Peyer's patch (tissue), 4 donors: ENCODE measurements around the gene OARD1. TPM values are rescaled to one million over a fixed set of nuclear protein-coding genes. Genes with fewer than 3 reads are reported as not detected.

Experiments used
- DNase-seq, 3 donors: peaks; one replicate each; pipeline ENCODE4 v3.0.0-alpha.2; 2017 to 2019
- H3K27ac ChIP-seq, 4 donors: fragments of 200-600 bp; sonication (generic); one replicate each; pipeline ENCODE4 v1.5.1; 2016 to 2019
- H3K27me3 ChIP-seq, 2 donors: fragments of 200-600 bp; sonication (generic); one replicate each; pipeline ENCODE4 v1.5.1; 2019
- H3K36me3 ChIP-seq, 3 donors: fragments of 200-600 bp; sonication (generic); one replicate each; pipeline ENCODE4 v1.5.1; 2016 to 2019
- H3K4me1 ChIP-seq, 4 donors: fragments of 200-600 bp; sonication (generic); one replicate each; pipeline ENCODE4 v1.5.1; 2016 to 2019
- H3K4me3 ChIP-seq, 4 donors: fragments of 200-600 bp; sonication (generic); 1 replicate in 3 of 4; 2 replicates in 1 of 4; pipeline ENCODE4 v1.5.1; 2016 to 2019; ENCODE audit warnings: mild to moderate bottlenecking in 1 of 4
- H3K9me3 ChIP-seq, 4 donors: fragments of 200-600 bp; sonication (generic); one replicate each; pipeline ENCODE4 v1.5.1; 2016 to 2019; ENCODE audit warnings: mild to moderate bottlenecking in 1 of 4
- POLR2A ChIP-seq, 2 donors: fragments of 450-650 bp; IDR thresholded peaks; one replicate each; pipeline ENCODE4 v1.5.1; 2017; ENCODE audit warnings: antibody characterized with exemption in 2 of 2, mild to moderate bottlenecking in 2 of 2, moderate library complexity in 2 of 2
- total RNA-seq, 4 donors: library from RNA; depleted of rRNA; stranded (reverse); fragments of >200 nt; gene quantifications; one replicate each; pipeline ENCODE4 v1.1.0, GENCODE V29; 2016
- TF ChIP-seq, protein P1 (sequence below), 6 experiments: fragments of 450-650 bp in 4 of 6; fragments of 200-600 bp in 2 of 6; sonication (generic) in 1 of 6; IDR thresholded peaks; one replicate each; pipeline ENCODE4 v1.5.1; 2017 to 2019; ENCODE audit warnings: antibody characterized with exemption in 6 of 6, mild to moderate bottlenecking in 3 of 6, moderate library complexity in 1 of 6

OARD1 gene
- total RNA-seq, 4 donors from 2014 or later = 33.3 to 49.5 (median 39.6) TPM

DNA sequence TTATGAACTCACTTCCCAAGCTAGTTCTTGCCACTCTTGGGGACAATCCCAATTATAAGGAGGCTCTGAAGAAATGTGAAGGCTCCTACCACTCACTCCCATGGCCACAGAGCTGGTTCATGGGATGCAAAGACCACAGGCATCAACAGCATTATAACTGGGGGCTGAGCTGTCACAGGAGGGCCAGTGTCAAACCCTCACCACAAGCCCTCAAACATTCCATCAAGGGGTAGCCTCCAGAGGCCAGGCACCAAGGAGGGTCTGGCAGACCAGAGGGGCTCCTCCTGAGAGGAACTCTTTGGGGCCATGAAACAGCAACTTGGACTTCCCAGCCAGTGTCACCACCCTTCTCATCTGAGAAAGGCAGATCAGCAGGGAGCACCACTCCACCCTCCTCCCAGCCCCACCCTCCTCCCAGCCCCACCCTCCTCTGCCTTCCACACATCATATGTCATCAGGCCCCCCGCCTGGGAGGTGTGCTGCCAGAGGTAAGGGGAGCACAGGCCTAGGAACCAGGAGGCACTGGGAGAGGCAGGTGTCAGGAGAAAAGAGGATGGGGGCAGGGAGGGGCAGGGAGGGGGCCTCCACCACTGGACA, 31.1 kb downstream of the OARD1 start:
- no peaks in the 10 kb centered on the region for H3K9me3 ChIP-seq
- H3K27ac ChIP-seq = peak overlapping the region in 3 of 4 donors; percentile 69 to 88 (median 79)
- H3K27me3 ChIP-seq = no peaks in the 10 kb centered on the region
- no peak for DNase-seq
- no peaks in the 10 kb centered on the region for H3K36me3 ChIP-seq
- H3K4me3 ChIP-seq = no peak overlapping the region
- H3K4me1 ChIP-seq = peaks cover 0 to 30% (median 2%) of the 10 kb centered on the region in 4 donors
- TF ChIP-seq, protein P1, sequence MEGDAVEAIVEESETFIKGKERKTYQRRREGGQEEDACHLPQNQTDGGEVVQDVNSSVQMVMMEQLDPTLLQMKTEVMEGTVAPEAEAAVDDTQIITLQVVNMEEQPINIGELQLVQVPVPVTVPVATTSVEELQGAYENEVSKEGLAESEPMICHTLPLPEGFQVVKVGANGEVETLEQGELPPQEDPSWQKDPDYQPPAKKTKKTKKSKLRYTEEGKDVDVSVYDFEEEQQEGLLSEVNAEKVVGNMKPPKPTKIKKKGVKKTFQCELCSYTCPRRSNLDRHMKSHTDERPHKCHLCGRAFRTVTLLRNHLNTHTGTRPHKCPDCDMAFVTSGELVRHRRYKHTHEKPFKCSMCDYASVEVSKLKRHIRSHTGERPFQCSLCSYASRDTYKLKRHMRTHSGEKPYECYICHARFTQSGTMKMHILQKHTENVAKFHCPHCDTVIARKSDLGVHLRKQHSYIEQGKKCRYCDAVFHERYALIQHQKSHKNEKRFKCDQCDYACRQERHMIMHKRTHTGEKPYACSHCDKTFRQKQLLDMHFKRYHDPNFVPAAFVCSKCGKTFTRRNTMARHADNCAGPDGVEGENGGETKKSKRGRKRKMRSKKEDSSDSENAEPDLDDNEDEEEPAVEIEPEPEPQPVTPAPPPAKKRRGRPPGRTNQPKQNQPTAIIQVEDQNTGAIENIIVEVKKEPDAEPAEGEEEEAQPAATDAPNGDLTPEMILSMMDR (IDR thresholded peaks at IDR 0.05) = no peak
- TF ChIP-seq POLR2A (IDR thresholded peaks at IDR 0.05) = peak in 1 of 2 donors; percentile 2

DNA sequence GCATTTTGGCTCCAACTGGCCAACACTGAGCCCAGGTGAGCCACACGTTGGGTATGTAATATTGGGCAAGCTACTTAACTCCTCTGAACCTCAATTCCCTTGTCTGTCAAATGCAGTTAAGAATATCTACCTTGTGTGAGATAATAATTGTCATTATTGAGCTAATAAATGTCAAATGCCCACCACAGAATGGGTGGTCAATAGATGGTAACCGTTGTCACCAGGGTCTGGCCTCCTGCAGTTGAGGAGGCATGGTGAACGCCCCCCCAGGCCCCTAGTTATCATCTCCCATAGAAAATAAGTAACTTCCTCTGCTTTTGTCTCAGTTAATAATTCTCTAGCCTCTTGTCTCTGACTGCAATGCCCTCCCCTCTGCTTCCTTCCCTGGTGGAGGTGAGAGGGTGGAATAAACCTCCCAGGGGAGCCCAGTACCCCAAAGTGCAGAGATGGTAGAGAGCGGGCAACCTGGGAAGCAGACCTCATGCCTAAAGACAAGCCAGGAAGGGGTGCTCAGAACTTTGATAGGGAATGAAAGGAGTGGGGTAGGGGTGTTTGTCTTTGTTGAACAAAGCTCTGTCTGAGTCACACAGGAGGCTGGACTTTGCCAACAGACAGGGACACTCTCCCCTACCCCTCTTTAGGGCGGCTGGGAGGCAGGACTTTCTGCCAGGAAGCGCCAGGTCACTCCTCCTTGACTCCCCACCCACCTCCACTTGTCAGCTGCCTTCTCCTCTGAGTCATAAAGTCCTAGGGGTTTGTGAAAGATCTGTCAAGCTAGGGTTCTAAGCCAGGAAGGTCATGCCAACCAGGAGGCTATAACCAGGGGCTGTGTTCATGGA, 31.8 kb downstream of the OARD1 start:
- peak in 2 of 3 donors; percentile 82 to 87 for DNase-seq
- peaks cover 0 to 30% (median 2%) of the 10 kb centered on the region in 4 donors for H3K4me1 ChIP-seq
- no peaks in the 10 kb centered on the region for H3K9me3 ChIP-seq
- H3K27ac ChIP-seq = peak overlapping the region in 3 of 4 donors; percentile 69 to 88 (median 79)
- TF ChIP-seq POLR2A (IDR thresholded peaks at IDR 0.05) = no peak
- TF ChIP-seq, protein P1 (IDR thresholded peaks at IDR 0.05) = no peak
- no peaks in the 10 kb centered on the region for H3K27me3 ChIP-seq
- H3K4me3 ChIP-seq = peak overlapping the region in 2 of 4 donors; percentile 18 to 22
- no peaks in the 10 kb centered on the region for H3K36me3 ChIP-seq

DNA sequence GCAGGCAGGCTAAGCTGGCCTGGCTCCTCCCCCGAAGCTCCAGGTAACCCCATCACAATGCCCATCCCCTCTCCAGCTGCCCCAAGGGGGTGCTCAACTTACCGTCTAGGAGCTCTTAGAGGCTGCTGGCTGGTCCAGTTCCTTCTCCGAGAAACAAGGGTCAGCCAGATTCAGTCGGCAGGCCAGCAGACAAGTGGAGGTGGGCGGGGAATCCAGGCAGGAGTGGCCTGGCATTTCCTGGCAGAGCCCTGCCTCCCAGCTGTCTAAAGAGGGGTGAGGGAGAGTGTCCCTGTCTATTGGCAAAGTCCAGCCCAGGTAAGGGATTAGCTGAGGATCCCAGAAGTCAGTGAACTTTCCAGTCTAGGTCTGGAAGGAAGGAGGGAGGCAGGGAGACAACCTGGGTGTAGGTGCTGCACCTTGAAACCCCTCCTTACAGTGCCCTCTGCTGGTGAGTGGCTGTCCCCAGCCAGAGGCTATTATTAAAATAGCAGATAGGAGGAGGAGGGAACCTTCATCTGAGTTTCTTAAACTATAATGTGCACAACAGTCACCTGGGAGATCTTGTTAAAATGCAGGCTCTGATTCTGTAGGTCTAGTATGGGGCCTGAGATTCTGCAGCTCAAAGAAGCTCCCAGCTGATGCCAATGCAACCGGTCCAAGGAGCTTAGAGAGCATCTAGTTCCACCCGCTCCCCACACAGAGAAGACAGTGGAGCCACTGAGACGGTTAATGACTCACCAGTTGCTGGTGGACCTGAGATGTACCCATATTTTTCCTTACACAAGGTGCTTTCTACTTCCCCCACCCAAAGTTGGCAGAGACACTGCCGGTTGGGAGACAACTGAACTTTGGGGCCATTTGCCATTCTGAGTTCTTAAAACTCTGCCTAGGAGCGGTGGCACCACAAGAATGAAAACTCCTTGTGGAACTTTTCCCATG, 32.8 kb downstream of the OARD1 start, which contains the start of gene UNC5CL:
UNC5CL (minus strand) TSS at position 162 of the 939 bp plus-strand sequence. CDS start 4,147 bp downstream, outside the sequence.
- H3K4me3 ChIP-seq = peak within 1 kb of the TSS in 3 of 4 donors; percentile 0 to 53 (median 46)
- H3K27ac ChIP-seq = peak within 1 kb of the TSS in 3 of 4 donors; percentile 69 to 88 (median 79)
- TF ChIP-seq, protein P1 (IDR thresholded peaks at IDR 0.05) = peak in 5 of 6 experiments; percentile 23 to 94 (median 85)
- TF ChIP-seq POLR2A (IDR thresholded peaks at IDR 0.05) = peak; percentile 37 to 71
- H3K9me3 ChIP-seq = no peaks in the 10 kb centered on the region
- peak; percentile 27 to 87 (median 83) for DNase-seq
- H3K4me1 ChIP-seq = peaks cover 0 to 30% (median 2%) of the 10 kb centered on the region in 4 donors
- peaks cover 0 to 5% (median 0%) of the 10 kb centered on the region in 3 donors for H3K36me3 ChIP-seq
- H3K27me3 ChIP-seq = no peaks in the 10 kb centered on the region

DNA sequence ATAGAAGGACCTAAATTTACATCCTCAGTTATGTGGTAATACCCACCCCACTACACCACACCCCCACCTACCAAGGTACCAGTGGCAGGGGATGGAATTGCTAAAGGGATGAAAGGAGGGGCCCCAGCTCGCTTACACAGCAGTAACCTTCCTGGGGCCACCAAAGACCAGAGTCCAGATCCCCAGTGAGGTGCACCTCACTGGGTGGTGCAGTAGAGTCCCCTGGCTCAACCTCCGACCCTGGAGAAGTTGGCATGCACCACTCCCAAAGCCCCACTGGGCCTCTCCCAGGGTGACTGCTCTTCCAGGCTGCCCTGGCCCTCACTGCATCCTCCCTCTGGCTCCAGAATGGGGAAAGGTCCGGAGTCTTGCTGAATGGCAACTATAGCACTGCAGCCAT, 34.0 kb downstream of the OARD1 start:
- peaks cover 0 to 5% (median 0%) of the 10 kb centered on the region in 3 donors for H3K36me3 ChIP-seq
- peak overlapping the region in 2 of 4 donors; percentile 79 to 88 for H3K27ac ChIP-seq
- TF ChIP-seq, protein P1 (IDR thresholded peaks at IDR 0.05) = no peak
- TF ChIP-seq POLR2A (IDR thresholded peaks at IDR 0.05) = no peak
- H3K4me3 ChIP-seq = peak overlapping the region in 3 of 4 donors; percentile 0 to 53 (median 46)
- peaks cover 0 to 30% (median 2%) of the 10 kb centered on the region in 4 donors for H3K4me1 ChIP-seq
- no peaks in the 10 kb centered on the region for H3K27me3 ChIP-seq
- H3K9me3 ChIP-seq = no peaks in the 10 kb centered on the region
- DNase-seq = no peak
